Spinal cord (tissue), 10 donors: ENCODE results near the gene CHST1. TPM values are rescaled to one million over a fixed set of nuclear protein-coding genes. Genes with fewer than 3 reads are reported as not detected.

Experiments used
- DNase-seq, 6 donors: peaks; one replicate each; pipeline versions ENCODE4 v3.0.0 to v3.0.0-alpha.2; 2013 to 2015; ENCODE audit warnings: low spot score in 6 of 6, low read depth in 4 of 6
- H3K27ac ChIP-seq: one replicate; pipeline ENCODE4 v1.5.1; 2013; ENCODE audit warnings: low read depth, low read length, control low read depth
- H3K27me3 ChIP-seq: one replicate; pipeline ENCODE4 v1.6.1; 2013; ENCODE audit warnings: low read length; ENCODE audit not compliant: control insufficient read depth, insufficient read depth
- H3K36me3 ChIP-seq: one replicate; pipeline ENCODE4 v1.6.1; 2013; ENCODE audit warnings: low read length; ENCODE audit not compliant: control insufficient read depth, insufficient read depth
- H3K4me1 ChIP-seq: one replicate; pipeline ENCODE4 v1.6.1; 2013; ENCODE audit warnings: low read length; ENCODE audit not compliant: control insufficient read depth, insufficient read depth
- H3K4me3 ChIP-seq: one replicate; pipeline ENCODE4 v1.5.1; 2013; ENCODE audit warnings: low read depth, low read length, control low read depth
- H3K9me3 ChIP-seq: one replicate; pipeline ENCODE4 v1.6.1; 2013; ENCODE audit warnings: low read length; ENCODE audit not compliant: control insufficient read depth, insufficient read depth
- WGBS: methylation state at CpG from one replicate; pipeline ENCODE4 v1.1.5; 2013; ENCODE audit warnings: missing lambda C conversion rate; ENCODE audit not compliant: insufficient coverage; 5-methylcytosine and 5-hydroxymethylcytosine counted together
- polyA plus RNA-seq, 2 donors: library from polyadenylated mRNA; unstranded; fragments of 120-200 nt; gene quantifications; one replicate each; pipeline ENCODE4 v1.2.1, GENCODE V29; 2013; ENCODE audit not compliant: insufficient read length in 2 of 2
- total RNA-seq, 2 donors: library from RNA; depleted of rRNA in 1 of 2; stranded (reverse); fragments of 120-200 nt in 1 of 2; fragments of >200 nt in 1 of 2; gene quantifications; one replicate each; pipeline versions ENCODE4 v1.2.3 to v1.2.4, GENCODE V29; 2013 to 2014
- donor health status: healthy.

CHST1 gene
- total and polyA plus RNA-seq, 4 donors = 8.5 to 62.4 (median 33.7) TPM

DNA sequence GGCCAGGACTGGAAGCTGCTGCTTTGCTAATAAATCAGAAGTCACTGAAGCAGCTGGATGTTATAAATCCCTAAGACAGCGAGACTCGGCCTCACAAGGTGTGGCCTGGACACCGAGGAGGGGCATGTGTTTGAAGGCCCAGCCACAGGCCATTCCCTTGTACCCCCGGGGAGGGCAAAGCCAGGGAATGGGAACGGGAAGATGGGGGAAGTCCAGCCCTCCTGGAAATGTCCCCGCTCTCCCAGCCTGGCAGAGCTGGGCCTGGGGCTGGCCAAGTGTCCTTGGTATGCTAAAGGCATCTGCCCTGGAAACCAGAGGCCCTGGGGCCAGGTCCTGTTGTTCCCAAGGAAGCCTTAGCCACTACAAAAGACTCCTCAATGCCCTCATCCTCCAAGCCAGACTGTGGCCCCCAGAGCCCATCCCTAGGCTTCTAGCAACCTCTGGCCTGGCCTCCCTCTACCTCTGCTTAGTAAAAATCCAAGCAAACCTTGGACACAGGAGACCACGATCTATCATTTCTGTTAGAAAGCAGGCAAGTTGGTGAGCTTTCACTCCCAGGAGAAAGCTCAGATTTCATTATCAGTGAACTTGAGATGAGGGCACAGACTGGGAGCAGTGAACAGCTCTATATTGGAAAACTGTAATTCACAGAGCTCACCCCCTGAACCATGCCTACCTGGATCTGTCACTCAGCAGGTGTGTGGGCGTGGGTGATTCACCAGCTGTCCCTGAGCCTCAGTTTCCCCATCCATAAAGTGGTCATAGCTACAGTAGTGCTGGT is 11.0 kb downstream of the CHST1 start:
- H3K4me1 ChIP-seq = peaks cover 50% of the 10 kb centered on the region
- no peaks in the 10 kb centered on the region for H3K27me3 ChIP-seq
- H3K9me3 ChIP-seq = no peaks in the 10 kb centered on the region
- peak overlapping the region; percentile 45 for H3K27ac ChIP-seq
- peaks cover 38% of the 10 kb centered on the region for H3K36me3 ChIP-seq
- no peak overlapping the region for H3K4me3 ChIP-seq
- 27% methylated on average over 7 of the region's 8 CpGs for WGBS
- peak in 1 of 6 donors; percentile 75 for DNase-seq

DNA sequence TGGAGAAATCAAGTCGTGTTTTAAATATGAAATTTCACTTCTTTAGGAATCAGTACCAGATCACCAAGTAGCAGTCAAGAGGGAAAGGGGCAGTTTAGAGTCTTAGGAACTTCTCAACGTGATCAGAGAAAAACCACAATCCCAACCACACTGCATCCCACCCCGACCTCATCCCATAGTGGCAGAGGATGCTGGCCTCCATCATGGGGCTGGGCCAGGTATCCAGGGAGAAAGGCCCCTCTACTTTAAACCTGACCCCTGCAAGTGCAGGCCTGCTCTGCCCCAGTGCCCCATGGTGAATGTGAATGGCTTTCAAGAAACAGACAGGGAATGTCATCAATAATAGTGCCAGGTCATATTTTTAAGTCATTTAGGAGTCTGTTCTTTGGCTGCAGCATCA is 12.1 kb downstream of the CHST1 start:
- Histone ChIP-seq H3K4me1 (peaks cover 39% of the 10 kb centered on the region), H3K9me3 (no peaks in the 10 kb centered on the region), H3K4me3 (no peak overlapping the region), H3K36me3 (peaks cover 38% of the 10 kb centered on the region), H3K27ac (no peak overlapping the region), H3K27me3 (no peaks in the 10 kb centered on the region)
- no peak for DNase-seq
- WGBS = 60% methylated on average over 1 of the region's 3 CpGs

DNA sequence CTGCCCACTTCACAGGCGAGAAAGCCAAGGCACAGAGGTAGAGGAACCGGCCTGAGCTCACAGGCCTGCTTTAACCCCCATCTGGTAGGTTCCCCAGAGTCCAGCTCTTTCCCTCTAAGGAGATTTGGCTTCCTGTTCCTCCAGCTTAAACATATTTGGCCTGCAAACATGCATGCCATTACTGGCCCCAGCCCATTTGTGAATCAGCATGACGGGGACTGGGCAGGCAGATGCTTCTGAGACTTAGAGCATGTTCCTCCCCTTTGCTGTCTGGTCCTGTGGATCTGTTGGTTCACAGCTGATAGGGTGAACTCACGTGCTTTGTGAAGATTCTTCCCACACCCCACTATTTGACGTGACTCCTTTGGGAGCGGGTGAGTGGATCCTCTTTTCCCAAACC is 12.6 kb downstream of the CHST1 start:
- H3K4me1 ChIP-seq = peaks cover 34% of the 10 kb centered on the region
- DNase-seq = no peak
- no peak overlapping the region for H3K27ac ChIP-seq
- 90% methylated on average over 6 of the region's 6 CpGs for WGBS
- no peaks in the 10 kb centered on the region for H3K27me3 ChIP-seq
- H3K9me3 ChIP-seq = no peaks in the 10 kb centered on the region
- H3K4me3 ChIP-seq = no peak overlapping the region
- H3K36me3 ChIP-seq = peaks cover 38% of the 10 kb centered on the region

DNA sequence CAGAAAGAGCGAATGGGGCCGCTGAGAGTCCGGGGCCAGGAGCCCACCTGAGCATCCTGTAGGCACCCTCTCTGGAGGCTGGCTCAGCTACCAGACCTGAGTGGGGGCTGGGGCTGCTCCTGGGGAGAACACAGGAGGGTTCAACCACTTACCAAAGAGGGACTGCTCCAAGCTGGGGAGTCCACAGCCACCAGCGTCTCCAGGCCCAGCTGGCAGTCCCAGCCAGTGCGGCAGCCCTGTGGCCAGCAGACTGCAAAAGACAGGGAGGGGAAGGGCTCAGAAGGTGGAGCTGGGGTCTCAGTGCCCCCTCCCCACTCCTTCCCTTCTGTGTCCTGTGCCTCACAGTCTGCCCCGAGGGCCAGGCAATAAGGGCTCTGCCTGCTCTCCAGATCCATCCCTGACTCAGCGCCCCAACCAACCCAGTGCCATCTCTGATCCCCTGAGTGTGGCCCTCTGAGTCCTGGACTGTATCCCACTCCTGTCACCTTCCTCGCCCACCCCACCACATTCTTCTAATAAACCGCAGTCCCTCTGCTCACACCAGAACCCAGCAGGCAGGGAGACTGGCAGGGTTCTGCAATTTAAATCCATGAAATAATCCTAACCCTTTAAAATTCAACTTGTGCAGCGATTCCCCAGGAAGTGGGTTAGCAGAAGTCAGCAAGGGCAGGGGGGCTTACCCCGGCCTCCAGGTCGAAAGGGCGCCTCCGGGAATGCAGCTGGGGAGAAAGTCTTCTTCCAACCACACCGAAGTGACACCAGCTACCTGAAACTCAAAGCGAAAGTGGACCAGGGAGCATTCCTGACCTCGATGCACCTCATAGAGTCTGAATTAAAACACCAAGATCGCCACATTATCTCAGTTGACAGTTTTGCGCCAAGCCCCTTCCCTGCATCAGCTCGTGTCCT is 13.3 kb downstream of the CHST1 start:
- peaks cover 38% of the 10 kb centered on the region for H3K36me3 ChIP-seq
- no peak for DNase-seq
- H3K4me3 ChIP-seq = no peak overlapping the region
- H3K9me3 ChIP-seq = no peaks in the 10 kb centered on the region
- H3K27me3 ChIP-seq = no peaks in the 10 kb centered on the region
- no peak overlapping the region for H3K27ac ChIP-seq
- peaks cover 34% of the 10 kb centered on the region for H3K4me1 ChIP-seq
- 68% methylated on average over 17 of the region's 20 CpGs for WGBS

DNA sequence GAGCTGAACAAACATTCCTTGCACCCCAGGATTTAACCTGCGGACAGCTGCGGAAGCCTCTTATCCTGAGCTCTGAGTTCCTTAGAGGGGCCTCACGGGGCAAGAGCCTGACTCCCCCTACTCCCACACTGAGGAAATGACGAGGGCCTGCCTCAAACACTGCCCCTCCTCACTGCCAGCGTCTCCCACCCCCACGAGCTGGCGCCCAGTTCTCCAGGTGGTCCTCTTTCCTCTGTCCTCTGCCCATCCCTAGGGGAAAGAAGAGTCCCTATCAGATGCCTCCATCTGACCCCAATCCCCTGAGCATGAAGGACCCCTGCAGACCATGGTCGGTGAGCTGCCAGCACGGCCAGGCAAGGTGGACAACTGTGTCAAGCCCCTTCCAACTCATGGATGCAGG is 14.3 kb downstream of the CHST1 start:
- WGBS = 84% methylated on average over 9 of the region's 9 CpGs

DNA sequence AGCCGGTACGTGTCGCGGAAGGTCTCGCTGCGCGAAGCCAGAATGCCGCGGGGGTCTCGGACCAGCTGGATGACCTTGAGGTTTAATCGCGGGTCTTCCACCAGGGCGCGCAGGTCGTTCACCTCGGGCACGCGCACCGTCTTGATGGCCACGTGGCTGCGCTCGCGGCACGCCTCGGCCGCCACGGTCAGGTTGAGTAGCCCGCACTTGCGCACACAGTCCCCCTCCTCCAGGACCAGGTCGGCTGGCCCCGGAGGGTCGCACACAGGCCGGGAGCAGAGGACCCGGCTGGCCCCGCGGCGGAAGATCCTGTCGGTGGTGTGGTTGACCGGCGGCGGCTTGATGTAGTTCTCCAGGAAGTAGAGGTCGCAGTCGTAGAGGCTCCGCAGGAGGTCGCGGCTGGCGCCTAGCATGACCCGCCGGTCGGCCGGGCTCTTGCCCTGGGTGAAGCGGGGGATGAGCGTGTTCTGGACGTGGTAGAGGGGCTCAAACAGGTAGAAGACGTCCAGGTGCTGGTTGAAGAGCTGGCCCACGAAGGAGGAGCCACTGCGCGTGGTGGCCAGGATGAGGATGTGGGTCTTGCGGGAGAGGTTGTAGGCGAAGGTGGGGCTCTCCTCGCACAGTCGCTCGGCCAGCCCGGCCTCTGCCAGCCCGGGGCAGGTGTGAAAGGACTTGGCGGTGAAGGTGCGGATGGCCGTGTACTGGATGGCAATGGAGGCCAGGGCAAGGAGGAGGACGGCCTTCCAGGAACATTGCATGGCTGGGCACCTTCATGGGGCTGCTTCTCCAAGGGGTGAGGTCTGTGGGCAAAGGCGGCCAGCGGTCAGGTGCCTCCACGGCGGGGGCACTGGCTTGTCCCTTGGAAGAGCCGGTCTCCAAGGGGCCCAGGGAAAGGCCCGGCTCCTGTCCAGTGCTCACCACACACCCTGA is 15.0 kb downstream of the CHST1 start:
- WGBS = 65% methylated on average over 72 of the region's 75 CpGs
- Histone ChIP-seq H3K27ac (no peak overlapping the region), H3K27me3 (no peaks in the 10 kb centered on the region), H3K4me1 (peaks cover 24% of the 10 kb centered on the region), H3K4me3 (no peak overlapping the region), H3K9me3 (no peaks in the 10 kb centered on the region), H3K36me3 (peaks cover 38% of the 10 kb centered on the region)
- no peak for DNase-seq

More for the DNA sequence above, 14.3 kb downstream of the CHST1 start:
- no peaks in the 10 kb centered on the region for H3K27me3 ChIP-seq
- no peaks in the 10 kb centered on the region for H3K9me3 ChIP-seq
- peaks cover 29% of the 10 kb centered on the region for H3K4me1 ChIP-seq
- H3K4me3 ChIP-seq = no peak overlapping the region
- H3K36me3 ChIP-seq = peaks cover 38% of the 10 kb centered on the region
- DNase-seq = no peak
- H3K27ac ChIP-seq = no peak overlapping the region

DNA sequence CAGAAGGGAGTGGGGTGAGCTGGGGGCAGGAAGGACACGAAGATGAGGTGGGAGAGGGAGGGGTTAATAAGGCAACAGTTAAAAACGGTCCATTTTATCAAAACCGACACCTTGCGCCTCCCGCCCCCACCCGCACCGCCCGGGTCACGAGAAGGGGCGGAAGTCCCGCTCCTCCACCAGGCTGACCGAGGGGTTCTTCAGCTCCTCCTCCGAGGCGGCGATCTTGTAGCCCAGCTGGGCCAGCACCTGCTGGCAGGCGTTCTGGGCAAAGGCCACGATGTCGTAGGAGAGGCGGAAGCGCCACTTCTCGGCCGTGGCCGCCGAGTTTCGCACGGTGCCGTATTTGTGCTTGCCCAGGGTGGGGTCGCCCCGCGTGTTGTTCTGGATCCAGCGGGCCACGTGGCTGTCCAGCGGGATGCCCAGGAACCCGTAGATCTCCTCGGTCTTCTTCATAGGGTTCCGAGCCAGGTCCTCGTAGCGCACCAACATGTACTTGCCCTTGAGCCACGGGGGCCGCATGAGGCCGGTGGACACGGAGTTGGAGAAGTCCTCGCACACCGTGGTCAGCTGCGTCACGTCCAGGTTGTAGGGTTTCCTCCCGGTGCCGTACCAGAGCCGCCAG is 15.8 kb downstream of the CHST1 start:
- no peaks in the 10 kb centered on the region for H3K27me3 ChIP-seq
- WGBS = 83% methylated on average over 49 of the region's 49 CpGs
- no peak for DNase-seq

DNA sequence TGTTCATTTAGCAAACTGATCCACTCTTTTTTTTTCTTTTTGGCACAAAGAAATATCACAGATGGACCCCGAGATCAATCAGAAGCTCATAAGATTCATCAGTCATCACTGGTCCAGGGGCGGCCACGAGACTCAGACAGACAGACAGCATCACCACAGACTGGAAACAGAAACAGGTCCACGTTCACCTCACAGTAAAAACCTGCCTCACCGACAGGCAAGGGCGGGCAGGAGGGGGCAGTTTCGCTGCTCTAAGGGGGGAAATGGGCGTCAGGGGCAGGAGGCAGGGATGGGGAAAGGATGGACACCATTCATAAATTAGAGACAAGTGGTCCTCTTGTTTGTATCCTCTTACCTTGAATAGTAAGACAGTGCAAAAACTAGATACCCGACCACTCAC is 16.5 kb downstream of the CHST1 start:
- peaks cover 38% of the 10 kb centered on the region for H3K36me3 ChIP-seq
- H3K27ac ChIP-seq = no peak overlapping the region
- H3K4me3 ChIP-seq = no peak overlapping the region
- peaks cover 12% of the 10 kb centered on the region for H3K4me1 ChIP-seq
- H3K27me3 ChIP-seq = no peaks in the 10 kb centered on the region
- WGBS = 94% methylated on average over 3 of the region's 9 CpGs
- DNase-seq = no peak
- H3K9me3 ChIP-seq = no peaks in the 10 kb centered on the region

More for the DNA sequence above, 15.8 kb downstream of the CHST1 start:
- H3K4me3 ChIP-seq = no peak overlapping the region
- H3K27ac ChIP-seq = no peak overlapping the region
- H3K4me1 ChIP-seq = peaks cover 19% of the 10 kb centered on the region
- H3K36me3 ChIP-seq = peaks cover 38% of the 10 kb centered on the region
- no peaks in the 10 kb centered on the region for H3K9me3 ChIP-seq

DNA sequence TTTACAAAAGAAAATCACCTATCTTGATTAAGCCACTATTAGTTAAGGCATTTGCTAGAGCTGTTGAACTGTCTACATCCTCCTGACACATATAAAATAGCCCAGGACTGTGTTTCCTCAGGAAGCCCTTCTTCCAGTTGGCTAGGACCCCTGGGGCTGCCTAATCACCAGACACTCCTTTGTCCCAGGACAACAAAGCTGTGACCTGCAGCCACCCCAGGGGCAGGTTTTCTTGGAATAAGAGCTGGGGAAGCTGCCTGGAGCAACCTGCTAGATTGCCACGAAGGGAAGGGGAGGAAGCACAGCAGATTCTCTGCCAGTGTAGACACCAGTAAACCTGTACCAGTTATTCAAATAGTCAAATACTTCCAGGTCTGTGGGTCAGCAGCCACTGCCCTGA is 17.6 kb downstream of the CHST1 start:
- H3K4me1 ChIP-seq = peaks cover 17% of the 10 kb centered on the region
- DNase-seq = no peak
- H3K27ac ChIP-seq = no peak overlapping the region
- no peaks in the 10 kb centered on the region for H3K9me3 ChIP-seq
- H3K27me3 ChIP-seq = no peaks in the 10 kb centered on the region
- H3K4me3 ChIP-seq = no peak overlapping the region
- H3K36me3 ChIP-seq = peaks cover 38% of the 10 kb centered on the region
- 14% methylated on average over 1 of the region's 1 CpG for WGBS
